ENCODE measurements around the gene MED16. TPM values are rescaled to one million over a fixed set of nuclear protein-coding genes. Genes with fewer than 3 reads are reported as not detected.
A peak's percentile ranks its signal among the peaks of the same experiment; 100 is the strongest.

The MED16 gene
- total and polyA plus RNA-seq, 10 donors: 37.0 to 82.1 (median 52.7) TPM

GRCh38 chr19:937259-937694 is 44.3 kb upstream of the MED16 start:
- H3K36me3 ChIP-seq: peaks cover 0 to 58% (median 0%) of the 10 kb centered on the region in 6 donors
- TF ChIP-seq CTCF (IDR thresholded peaks at IDR 0.05 in 8 of 11, conservative IDR thresholded peaks at IDR 0.05 in 3 of 11) (no peak), POLR2A (IDR thresholded peaks at IDR 0.05) (no peak), POLR2AphosphoS5 (IDR thresholded peaks at IDR 0.05) (no peak)
- 65 to 78% (median 75%) methylated on average over 16 of the region's 16 CpGs for WGBS, 5 donors
- no peak overlapping the region for H3K4me3 ChIP-seq
- intact Hi-C loops (cut with DNase I; ENCODE audit: low total_unique reads): no loop called here
- H3K27ac ChIP-seq: no peak overlapping the region
- no peak for DNase-seq
- no peaks in the 10 kb centered on the region for H3K9me3 ChIP-seq
- H3K27me3 ChIP-seq (replicated peaks in 1 of 7): no peaks in the 10 kb centered on the region
- peaks cover 42 to 99% (median 63%) of the 10 kb centered on the region in 6 donors for H3K4me1 ChIP-seq

GRCh38 chr19:936175-936546 is 43.2 kb upstream of the MED16 start:
- Histone ChIP-seq H3K36me3 (peaks cover 0 to 63% (median 0%) of the 10 kb centered on the region in 6 donors), H3K4me1 (peaks cover 39 to 99% (median 58%) of the 10 kb centered on the region in 6 donors), H3K27ac (no peak overlapping the region), H3K9me3 (no peaks in the 10 kb centered on the region), H3K4me3 (no peak overlapping the region), H3K27me3 (replicated peaks in 1 of 7) (no peaks in the 10 kb centered on the region)
- 91 to 99% (median 98%) methylated on average over 10 of the region's 10 CpGs for WGBS, 5 donors
- DNase-seq: no peak
- TF ChIP-seq POLR2A (IDR thresholded peaks at IDR 0.05) (no peak), CTCF (IDR thresholded peaks at IDR 0.05 in 8 of 11, conservative IDR thresholded peaks at IDR 0.05 in 3 of 11) (no peak), POLR2AphosphoS5 (IDR thresholded peaks at IDR 0.05) (no peak)
- intact Hi-C loops (cut with DNase I; ENCODE audit: low total_unique reads): no loop called here

GRCh38 chr19:934865-935479 is 42.0 kb upstream of the MED16 start:
- Histone ChIP-seq H3K27ac (peak overlapping the region in 6 of 8 donors; percentile 37 to 73 (median 50)), H3K27me3 (replicated peaks in 1 of 7) (no peaks in the 10 kb centered on the region), H3K36me3 (peaks cover 0 to 75% (median 3%) of the 10 kb centered on the region in 6 donors), H3K9me3 (no peaks in the 10 kb centered on the region), H3K4me1 (peaks cover 31 to 95% (median 46%) of the 10 kb centered on the region in 6 donors), H3K4me3 (peak overlapping the region in 1 of 8 donors; percentile 15)
- 22 to 44% (median 25%) methylated on average over 8 to 31 of the region's 31 CpGs for WGBS, 5 donors
- intact Hi-C loops (cut with DNase I; ENCODE audit: low total_unique reads): no loop called here
- TF ChIP-seq POLR2AphosphoS5 (IDR thresholded peaks at IDR 0.05): peak; percentile 85 to 93 (median 90)
- TF ChIP-seq POLR2A (IDR thresholded peaks at IDR 0.05): no peak
- peak in 1 of 11 experiments; percentile 14 for TF ChIP-seq CTCF (IDR thresholded peaks at IDR 0.05 in 8 of 11, conservative IDR thresholded peaks at IDR 0.05 in 3 of 11)
- peak; percentile 94 for DNase-seq

- Histone ChIP-seq H3K4me3 (peak overlapping the region in 1 of 8 donors; percentile 15), H3K9me3 (no peaks in the 10 kb centered on the region), H3K27me3 (replicated peaks in 1 of 7) (no peaks in the 10 kb centered on the region), H3K4me1 (peaks cover 31 to 95% (median 46%) of the 10 kb centered on the region in 6 donors), H3K27ac (peak overlapping the region in 6 of 8 donors; percentile 37 to 73 (median 50)), H3K36me3 (peaks cover 0 to 76% (median 9%) of the 10 kb centered on the region in 6 donors)
- TF ChIP-seq CTCF (IDR thresholded peaks at IDR 0.05 in 8 of 11, conservative IDR thresholded peaks at IDR 0.05 in 3 of 11) (no peak), POLR2A (IDR thresholded peaks at IDR 0.05) (no peak), POLR2AphosphoS5 (IDR thresholded peaks at IDR 0.05) (no peak)
- intact Hi-C loops (cut with DNase I; ENCODE audit: low total_unique reads): no loop called here
- 80 to 87% (median 83%) methylated on average over 21 to 29 of the region's 29 CpGs for WGBS, 5 donors
- DNase-seq: no peak
Observed at GRCh38 chr19:934197-934840, 41.3 kb upstream of the MED16 start.
